ENCODE measurements around the gene ENO3.

The ENO3 gene

DNA sequence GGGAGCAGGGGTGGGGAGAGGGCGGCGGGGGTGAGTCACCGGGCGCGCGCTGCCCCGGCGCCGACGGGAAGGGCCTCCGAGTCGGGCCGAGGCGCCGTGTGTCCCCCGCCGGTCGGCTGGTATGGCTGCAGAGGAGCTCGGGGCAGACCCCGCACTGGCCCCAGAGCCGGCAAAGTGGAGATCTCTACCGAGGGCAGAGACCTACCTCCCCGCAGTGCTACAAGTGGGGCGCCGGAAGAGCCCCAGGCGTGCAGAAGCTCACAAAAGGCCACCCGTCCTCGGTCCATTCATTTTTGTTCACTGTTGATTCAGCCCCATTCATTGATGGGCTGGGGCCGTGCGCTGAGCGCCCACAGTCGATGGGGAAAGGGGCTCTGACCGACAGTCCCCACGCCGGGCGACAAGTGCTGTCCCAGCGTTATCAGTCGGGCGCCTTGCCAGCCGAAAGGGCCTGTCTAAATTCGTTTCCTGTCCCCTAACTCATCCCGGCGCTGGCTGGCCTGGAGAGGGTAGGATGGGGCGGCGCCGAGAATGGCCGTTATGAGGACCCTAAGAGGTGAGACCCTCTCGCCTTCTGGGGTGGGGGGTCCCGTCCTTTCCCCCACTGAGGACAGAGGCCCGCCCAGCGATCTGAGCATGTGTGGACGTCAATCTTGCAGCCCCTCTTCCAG lies 709 bp upstream of the ENO3 start:
- peak; percentile 47 for DNase-seq (ENCODE audit: low read depth)

DNA sequence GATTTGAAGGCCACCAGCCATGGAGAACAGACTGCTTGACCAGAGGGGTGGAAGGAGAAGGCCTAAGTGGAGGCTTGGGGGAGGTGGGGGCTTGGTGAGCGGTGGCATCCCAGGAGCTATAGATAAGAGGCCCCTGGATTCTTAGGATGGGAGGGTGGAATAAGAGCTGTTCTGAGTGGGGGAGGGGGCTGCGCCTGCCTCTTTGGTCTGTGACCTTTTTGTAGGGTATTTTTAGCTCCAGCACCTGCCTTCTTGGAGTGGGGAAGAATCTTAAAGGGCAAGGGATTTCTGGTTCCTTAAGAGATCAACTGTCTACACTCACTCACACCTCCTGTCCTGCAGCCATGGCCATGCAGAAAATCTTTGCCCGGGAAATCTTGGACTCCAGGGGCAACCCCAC lies 567 bp downstream of the ENO3 start:
- no peak for DNase-seq (ENCODE audit: low read depth)

DNA sequence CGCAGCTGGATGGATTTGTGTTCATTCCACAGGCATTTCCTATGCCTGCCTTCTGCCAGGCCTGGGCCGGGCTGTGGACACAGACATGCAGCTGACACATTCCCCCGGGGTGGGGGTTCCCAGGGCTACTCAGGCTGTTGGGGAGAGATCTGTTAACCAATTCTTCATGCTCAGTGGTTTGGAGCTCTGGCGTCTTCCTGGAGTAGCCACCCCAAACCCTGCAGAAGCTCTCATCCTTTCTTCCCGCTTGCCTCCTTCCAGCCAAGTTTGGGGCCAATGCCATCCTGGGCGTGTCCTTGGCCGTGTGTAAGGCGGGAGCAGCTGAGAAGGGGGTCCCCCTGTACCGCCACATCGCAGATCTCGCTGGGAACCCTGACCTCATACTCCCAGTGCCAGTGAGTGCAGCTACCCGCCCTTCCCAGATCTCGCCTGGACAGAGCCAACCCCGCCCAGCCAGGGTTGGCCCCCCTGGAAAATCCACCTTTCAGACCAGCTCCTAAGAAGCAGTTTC lies 2.6 kb downstream of the ENO3 start:
- peak; percentile 81 for DNase-seq (ENCODE audit: low read depth)

DNA sequence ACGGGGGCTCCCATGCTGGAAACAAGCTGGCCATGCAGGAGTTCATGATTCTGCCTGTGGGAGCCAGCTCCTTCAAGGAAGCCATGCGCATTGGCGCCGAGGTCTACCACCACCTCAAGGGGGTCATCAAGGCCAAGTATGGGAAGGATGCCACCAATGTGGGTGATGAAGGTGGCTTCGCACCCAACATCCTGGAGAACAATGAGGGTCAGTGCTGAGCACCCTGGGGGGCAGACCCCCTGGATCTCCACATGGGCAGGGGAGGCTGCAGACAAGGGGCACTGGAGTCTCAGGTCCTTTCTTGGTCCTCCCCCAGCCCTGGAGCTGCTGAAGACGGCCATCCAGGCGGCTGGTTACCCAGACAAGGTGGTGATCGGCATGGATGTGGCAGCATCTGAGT lies 4.2 kb downstream of the ENO3 start:
- DNase-seq (ENCODE audit: low read depth), result no peak

DNA sequence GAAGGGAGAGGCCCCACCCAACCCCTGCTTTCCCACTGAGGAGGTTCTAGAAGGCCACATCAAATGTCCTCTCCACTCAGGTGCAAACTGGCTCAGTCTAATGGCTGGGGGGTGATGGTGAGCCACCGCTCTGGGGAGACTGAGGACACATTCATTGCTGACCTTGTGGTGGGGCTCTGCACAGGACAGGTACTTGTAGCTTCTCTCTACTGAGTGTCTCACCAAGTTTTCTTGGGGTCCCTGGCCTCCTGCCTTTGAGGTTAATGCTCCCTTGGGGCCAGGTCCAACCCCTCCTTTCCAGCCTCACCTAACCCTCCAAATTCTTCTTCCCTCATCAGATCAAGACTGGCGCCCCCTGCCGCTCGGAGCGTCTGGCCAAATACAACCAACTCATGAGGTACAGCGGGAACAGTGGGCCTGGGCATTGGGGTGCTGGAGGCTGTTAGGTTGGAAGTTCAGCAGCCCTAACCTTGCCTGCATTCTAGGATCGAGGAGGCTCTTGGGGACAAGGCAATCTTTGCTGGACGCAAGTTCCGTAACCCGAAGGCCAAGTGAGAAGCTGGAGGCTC lies 5.7 kb downstream of the ENO3 start:
- DNase-seq (ENCODE audit: low read depth), result no peak

DNA sequence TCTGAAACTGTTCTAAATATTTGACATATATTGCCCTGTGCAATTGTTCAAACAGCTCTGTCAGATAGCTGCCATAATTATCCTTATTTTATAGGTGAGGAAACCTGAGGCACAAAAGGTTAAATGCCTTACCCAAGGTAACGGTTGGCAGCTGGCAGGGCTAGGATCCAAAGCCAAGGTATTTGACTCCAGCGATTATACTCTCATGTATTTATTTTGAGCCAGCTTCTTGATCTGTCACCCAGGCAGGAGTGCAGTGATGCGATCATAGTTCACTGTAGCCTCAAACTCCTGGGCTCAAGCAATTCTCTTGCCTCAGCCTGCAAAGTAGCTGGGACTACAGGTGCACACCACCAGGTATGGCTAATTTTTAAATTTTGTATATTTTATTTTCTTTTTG lies 7.2 kb downstream of the ENO3 start:
- DNase-seq (ENCODE audit: low read depth), result no peak

DNA sequence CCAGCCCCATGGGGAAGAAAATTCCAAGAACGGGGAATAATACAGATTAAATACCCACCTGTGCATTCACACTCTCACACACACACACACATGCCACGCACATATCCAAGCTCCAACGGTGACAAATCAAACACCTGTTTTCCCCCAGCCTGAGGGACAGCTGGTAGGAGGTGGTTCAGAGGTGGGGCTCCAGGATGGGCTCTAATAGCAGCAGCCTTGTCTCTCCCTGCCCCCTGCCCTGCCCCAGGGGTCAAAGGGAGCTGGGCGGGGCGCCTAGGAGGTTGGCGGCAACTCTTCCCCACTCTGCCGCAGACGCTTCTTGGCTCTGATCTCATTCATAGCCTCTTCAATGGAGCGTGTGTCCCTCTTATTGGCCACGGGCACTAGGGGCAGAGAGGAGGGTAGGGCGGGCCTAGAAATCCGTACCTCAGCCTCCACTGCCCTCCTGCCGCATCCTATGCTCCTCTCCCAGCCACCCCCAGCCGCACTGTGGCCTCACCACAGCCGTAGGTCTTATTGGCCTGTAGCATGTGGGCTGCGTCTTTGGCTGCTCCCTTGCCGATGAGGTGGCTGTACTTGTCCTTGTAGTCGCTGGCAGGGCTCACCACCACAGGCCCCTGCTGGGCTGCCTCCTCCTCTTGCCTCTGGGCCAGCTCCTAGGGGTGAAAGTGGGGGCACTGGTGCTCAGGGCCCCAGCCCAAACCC lies 8.5 kb downstream of the ENO3 start:
- no peak for DNase-seq (ENCODE audit: low read depth)

DNA sequence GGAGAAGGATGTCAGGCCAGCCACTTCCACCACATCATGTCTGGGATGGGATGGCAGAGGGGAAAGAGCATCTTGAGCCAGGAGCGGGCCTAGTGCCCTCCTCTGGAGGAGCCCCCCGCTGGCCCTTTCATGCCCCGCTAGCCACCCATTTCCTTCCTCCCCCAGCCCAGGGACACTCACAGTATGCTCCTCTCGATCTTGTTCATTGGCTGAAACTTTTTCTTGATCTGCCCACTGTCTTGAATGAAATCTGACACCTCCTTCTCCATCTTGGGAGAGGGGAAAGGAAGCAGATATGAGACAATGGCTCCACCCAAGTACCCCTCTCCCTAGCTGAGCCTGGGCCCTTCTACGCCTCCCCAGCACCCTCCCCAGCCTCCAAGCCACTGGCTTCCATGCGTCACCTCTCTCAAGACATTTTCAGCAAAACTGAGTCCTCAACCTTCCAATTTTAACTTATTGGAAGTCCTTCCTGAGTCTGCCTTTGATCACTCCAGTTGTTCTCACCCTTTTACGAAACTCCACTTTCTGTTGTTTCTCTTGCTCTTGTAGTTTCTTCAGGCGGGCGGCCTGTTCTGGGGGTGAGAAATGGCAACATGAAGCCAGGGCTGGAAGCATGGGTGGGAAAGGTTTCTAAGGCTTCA lies 9.5 kb downstream of the ENO3 start:
- no peak for DNase-seq (ENCODE audit: low read depth)

DNA sequence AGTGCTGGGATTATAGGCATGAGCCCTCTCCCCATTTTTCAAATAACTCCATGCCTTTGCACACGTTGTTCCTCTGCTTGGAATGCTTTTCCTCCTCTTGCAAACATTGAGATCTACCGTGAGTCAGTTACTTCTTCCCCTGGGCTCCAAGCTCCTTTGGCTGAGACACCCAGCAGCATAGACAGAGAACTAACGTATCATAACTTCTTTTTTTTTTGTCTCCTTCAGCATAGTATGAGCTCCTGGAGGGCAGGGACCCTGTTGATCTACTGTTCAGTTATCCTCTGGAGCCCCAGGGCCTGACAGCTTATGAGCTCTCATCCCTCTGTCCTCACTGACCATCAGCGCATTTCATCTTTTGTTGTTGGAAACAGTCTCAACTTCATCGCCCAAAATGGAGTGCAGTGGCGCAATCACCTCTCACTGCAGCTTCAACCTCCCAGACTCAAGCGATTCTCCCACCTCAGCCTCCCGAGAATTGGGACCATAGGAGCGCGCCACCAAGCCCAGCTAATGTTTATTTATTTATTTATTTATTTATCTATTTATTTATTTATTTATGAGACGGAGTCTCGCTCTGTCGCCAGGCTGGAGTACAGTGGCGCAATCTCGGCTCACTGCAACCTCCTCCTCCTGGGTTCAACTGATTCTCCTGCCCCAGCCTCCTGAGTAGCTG lies 14.5 kb downstream of the ENO3 start:
- no peak for DNase-seq (ENCODE audit: low read depth)

DNA sequence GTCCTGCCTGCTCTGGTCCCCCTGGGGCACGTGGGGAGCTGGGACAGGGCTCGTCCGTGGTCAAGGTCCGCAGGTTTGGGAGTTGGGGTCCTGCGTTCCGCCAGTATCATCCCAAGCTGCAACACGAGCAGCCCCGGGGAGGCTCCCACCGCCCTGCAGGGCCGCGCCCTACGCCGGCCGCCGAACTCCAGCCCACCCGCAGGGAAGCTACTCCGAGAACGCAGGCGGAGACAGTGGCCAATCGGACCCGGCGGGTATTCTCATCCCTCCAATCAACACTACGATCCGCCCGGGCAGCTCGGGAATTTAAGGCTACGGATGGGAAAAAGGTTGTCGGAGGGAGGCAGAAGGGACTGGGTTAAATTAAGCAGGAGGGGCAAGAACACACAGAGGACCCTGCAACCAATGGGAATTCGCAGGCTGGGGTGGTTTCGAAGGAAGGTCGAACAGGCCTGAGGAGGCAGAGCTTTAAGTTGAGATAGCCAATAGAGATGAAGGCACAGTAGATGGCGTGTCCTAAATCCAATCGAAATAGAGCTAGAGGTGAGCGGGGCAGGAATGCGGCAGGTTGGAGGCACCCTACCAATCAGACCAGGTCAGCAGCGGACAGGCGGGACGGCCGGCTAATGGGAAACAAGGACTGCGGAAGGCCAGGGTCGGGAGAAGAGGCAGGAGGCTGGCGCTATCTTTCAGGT lies 16.1 kb downstream of the ENO3 start:
- peak; percentile 100 for DNase-seq (ENCODE audit: low read depth)

DNA sequence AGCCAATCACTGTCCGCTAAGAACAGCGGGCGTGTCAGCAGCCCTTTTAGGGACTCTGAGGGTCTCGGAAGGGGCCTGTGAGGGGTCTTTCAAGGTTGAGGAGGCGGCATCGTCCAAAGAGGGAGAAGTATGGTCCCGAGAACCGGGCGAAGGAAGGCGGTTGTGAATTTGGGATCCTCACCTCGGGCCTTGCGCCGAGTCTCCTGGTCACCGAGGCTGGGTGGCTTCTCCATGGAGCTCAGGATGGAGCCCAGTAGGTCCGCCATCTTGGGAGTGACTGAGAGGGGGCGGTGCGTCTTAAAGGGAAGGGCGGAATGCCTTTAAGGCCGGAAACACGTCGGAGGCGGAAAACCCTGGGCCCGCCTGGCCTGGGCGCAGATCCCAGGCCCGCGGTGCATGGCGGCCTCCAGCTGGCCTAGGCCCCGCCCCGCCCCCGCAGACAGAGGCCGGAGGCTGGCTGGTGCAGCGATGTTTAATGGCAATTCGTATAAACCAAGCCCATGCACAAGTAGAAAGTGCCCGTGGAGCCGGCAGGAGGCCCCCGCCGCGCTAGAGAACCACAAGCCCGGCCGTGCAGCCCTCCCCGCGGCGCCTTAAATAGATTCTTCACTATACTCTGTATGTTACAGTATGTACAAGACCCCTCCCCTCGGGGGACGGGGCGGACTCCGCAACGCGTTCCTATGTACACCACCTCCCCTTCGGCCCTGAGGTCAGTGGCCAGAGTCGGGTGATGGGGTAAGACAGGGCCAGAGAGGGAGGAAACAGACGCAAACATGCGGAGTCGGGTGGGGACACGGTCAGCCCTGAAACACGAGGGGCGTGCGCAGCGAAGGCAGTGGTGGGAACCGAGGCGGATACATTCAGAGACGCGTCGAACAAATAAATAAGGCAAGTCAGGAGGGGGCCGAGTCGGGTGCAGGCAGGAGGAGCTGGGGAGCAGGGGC lies 16.9 kb downstream of the ENO3 start, which contains the start of gene SPAG7:
TSS of gene SPAG7 (minus strand) at position 279 of the 947 bp plus-strand sequence. CDS start at position 266, 13 bp downstream.
- DNase-seq (ENCODE audit: low read depth), result peak; percentile 98

DNA sequence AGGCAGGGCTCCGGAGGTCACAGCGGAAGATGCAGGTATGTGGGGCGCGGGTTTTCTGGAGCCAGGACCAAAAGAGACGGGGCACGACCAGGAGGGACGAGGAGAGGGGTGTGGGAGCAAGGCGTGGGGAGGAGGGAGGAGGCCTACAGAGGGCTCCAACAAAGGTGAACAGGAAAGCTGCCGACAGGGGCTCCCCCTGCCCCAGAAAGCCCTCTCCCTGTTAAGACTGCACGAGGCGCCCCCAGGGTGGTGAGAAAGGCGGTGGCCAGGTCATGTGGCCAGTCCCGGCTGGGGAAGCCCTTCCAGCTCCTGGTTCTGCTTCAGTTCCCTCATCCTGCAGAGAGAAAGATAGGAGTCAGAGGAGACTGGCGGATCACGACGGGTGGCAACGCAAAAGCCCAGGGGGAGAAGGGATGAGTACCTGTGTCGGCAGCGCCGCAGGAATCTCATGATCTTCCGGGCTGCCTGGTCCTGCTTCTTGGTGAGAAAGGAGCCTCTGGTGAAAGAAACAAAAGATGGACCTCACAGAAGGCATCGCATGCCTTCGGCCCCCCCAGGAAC lies 17.6 kb downstream of the ENO3 start:
- DNase-seq (ENCODE audit: low read depth), result no peak

DNA sequence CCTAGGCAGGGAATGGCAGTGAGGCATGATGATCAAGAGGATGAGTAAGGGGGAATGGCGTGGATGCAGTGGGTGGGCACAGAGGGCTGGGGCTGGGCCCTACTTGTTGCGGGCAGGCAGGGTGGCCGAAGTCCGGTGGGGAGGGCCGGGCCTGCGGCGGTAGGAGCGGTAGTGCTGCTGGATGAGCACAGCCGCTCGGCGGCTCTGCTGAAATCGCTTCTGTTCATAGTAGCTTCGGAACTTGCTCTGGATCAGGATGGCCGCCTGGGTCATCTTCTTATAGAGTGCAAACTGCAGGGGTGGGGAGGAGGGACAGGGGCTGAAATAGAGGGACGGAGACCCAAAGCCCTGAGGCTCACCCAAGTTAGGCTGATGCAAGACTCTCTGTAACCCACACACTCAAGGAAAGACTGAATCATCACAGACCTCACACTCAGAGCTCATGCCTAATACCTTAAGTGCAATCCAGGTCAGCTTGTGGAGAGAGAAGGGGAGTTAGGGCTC lies 18.2 kb downstream of the ENO3 start:
- peak; percentile 97 for DNase-seq (ENCODE audit: low read depth)

DNA sequence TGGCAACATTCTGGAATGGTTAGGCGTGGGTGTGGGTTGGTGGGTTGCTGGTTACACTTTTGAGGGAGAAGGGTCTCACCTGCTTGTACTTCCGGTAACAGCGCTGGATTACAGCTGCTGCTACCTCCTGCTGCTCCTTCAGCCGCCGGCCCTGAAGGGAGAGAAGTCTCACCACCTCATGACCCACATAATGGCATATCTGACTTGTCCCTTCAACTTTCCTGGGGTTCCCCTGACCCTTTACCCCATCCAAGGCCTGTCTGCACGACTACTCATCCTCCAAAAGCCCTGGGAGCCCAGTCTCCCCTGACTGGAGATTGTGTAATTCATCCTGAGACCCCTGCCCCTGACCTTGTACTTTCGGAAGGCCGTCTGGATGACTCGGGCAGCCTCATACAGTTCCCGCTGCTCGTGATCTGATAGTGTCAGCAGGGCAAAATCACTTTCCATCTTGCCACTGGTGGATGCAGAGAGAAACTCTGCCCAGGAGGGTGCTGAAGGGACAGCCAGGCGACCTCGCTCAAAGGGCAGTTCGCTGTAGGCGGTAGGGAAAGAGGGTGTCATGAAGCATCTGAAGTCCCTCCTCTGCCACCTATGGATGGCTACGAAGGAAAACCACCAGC lies 18.7 kb downstream of the ENO3 start:
- DNase-seq (ENCODE audit: low read depth), result peak; percentile 57

DNA sequence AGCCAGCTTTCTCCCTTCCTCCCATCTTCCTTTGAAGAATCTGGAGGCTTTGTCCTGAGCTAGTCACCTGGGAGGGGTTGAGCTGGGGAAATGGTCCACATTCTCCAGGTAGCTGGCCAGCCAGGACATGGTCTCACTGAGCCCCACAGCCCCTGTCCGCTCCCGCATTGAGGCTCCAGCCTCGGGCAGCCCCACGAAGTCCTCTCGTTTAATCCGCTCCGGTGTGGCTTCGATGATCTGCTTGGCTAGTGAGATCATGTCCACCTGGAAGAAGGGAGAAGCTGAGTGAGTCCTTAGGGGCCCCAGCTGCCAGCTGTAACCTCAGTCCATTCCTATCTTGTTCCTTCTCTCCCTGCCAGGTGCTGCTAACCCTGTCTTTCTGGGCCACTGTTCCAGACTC lies 19.4 kb downstream of the ENO3 start:
- DNase-seq (ENCODE audit: low read depth), result no peak

DNA sequence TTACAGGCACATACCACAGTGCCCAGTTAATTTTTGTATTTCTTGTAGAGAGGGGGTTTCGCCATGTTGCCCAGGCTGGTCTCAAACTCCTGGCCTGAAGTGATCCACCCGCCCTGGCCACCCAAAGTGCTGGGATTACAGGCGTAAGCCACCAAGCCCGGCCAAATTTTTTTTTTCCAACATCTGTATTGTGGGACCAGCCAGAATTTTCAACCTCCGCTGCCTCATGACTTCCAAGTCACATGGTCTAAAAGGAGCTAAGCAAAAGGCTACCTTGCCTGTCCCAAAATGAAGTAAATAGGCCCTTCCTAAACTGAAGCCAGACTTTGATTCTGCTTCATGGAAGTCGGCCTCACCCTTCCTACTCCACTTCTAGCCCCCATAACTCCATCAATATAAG lies 20.9 kb downstream of the ENO3 start:
- no peak for DNase-seq (ENCODE audit: low read depth)

DNA sequence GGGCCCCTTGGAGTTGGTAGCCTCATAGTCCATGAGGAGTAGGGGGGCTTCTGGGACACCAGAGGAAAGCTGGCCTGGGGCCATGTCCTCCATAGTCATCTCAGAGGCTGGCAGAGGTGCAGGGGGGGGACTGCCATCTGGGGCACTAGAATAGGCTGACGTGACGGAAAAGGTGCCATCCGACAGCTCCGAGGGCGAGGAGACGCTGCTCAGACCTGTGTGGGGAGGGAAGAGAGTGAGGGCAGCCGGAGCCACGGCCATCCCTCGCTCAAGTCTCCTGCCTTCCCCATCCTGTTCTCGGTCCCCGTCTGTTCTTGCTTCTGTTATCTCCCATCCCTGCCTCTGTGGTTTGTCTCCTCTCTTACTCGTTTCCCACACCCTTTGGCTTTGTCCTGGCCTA lies 21.4 kb downstream of the ENO3 start:
- DNase-seq (ENCODE audit: low read depth), result no peak

DNA sequence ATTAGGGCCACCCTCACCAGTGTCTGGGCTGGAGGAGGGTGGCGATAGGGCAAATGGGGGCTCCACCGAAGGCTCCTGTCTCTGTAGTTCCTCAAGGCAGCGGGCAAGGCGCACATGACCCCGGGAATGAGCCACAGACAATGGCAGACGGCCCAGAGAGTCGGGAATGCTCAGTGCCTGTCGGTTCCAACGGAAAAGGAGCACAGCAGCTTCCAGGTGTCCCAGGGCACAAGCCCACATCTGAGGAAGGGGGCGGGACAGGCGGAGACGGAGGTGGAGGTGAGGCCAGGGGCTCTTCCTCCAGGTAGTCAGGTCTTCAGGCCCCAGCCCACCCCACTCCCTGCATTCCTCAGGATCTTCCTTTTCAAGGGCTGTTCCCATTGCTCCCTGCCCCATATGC lies 21.8 kb downstream of the ENO3 start:
- no peak for DNase-seq (ENCODE audit: low read depth)
